Islet of Langerhans (tissue), 1 donor: ENCODE results near the gene CIB4.
"Not testable (repeated sequence)": the region's sequence is repeated elsewhere in the genome, so short reads cannot be mapped to it uniquely, and the experiment has no call there.

Experiments used
- FAIRE-seq: peaks from one replicate; lab custom pipeline; 2011; peaks lifted over from hg19 to GRCh38; lab: Jason Lieb, UNC

CIB4 gene

GRCh38 chr2:26568076-26568890 is 72.9 kb downstream of the CIB4 start:
- FAIRE-seq: no peak

- FAIRE-seq: no peak
Observed at GRCh38 chr2:26567534-26567933, 73.6 kb downstream of the CIB4 start.

GRCh38 chr2:26566731-26567130 is 74.4 kb downstream of the CIB4 start:
- FAIRE-seq: not testable (repeated sequence)

GRCh38 chr2:26566081-26566375 is 75.1 kb downstream of the CIB4 start:
- no peak for FAIRE-seq

- FAIRE-seq: no peak
Observed at GRCh38 chr2:26564121-26564644, 77.0 kb downstream of the CIB4 start.

GRCh38 chr2:26563686-26564085 is 77.5 kb downstream of the CIB4 start:
- no peak for FAIRE-seq

- no peak for FAIRE-seq
Observed at GRCh38 chr2:26562811-26563645, 78.1 kb downstream of the CIB4 start.

GRCh38 chr2:26561918-26562810 is 79.0 kb downstream of the CIB4 start:
- FAIRE-seq: no peak

- FAIRE-seq: no peak
Observed at GRCh38 chr2:26561376-26561775, 79.8 kb downstream of the CIB4 start.

GRCh38 chr2:26560892-26561291 is 80.3 kb downstream of the CIB4 start:
- FAIRE-seq: no peak

GRCh38 chr2:26559556-26559955 is 81.6 kb downstream of the CIB4 start:
- no peak for FAIRE-seq

- FAIRE-seq: no peak
Observed at GRCh38 chr2:26559044-26559405, 82.1 kb downstream of the CIB4 start.

GRCh38 chr2:26558271-26559043 is 82.7 kb downstream of the CIB4 start:
- FAIRE-seq: no peak

- no peak for FAIRE-seq
Observed at GRCh38 chr2:26557244-26557925, 83.8 kb downstream of the CIB4 start.

GRCh38 chr2:26556309-26557243 is 84.6 kb downstream of the CIB4 start:
- FAIRE-seq: no peak

GRCh38 chr2:26555246-26556133 is 85.7 kb downstream of the CIB4 start:
- no peak for FAIRE-seq

- FAIRE-seq: no peak
Observed at GRCh38 chr2:26552641-26553374, 88.4 kb downstream of the CIB4 start.
